Caco-2 (cell line): ENCODE results near the gene ENDOV. TPM values are rescaled to one million over a fixed set of nuclear protein-coding genes. Genes with fewer than 3 reads are reported as not detected.

ENCODE experiments used
- BruUV-seq: library from RNA; stranded (reverse); fragments of 400-500 nt; replicated peaks from 2 replicates; lab custom pipeline; 2021; lab: Mats Ljungman, UMichigan
- CTCF ChIA-PET: fragments of 300-600 bp; sonication (Branson Sonifier 250); formaldehyde crosslinking; loops from one replicate; lab custom pipeline; 2022; ENCODE audit warnings: antibody characterized with exemption; lab: Charles Lee
- POLR2A ChIA-PET: fragments of 300-600 bp; sonication (Branson Sonifier 250); formaldehyde crosslinking; loops from one replicate; lab custom pipeline; 2022; ENCODE audit warnings: antibody characterized with exemption; lab: Charles Lee
- DNase-seq, 2 experiments: peaks; one replicate each; pipeline versions ENCODE4 v3.0.0 to v3.0.0-alpha.2; 2020 to 2022
- H3K27me3 ChIP-seq: replicated peaks from 2 replicates; pipeline ENCODE4 v1.6.0; 2011; ENCODE audit warnings: low read length; ENCODE audit not compliant: control insufficient read depth, insufficient read depth
- H3K36me3 ChIP-seq: 2 replicates; pipeline ENCODE4 v1.5.1; 2011; ENCODE audit warnings: low read length; ENCODE audit not compliant: control insufficient read depth, insufficient read depth
- H3K4me1 ChIP-seq: fragments of 250-450 bp; sonication (Bioruptor Pico); 2 replicates; pipeline ENCODE4 v1.5.1; 2020; ENCODE audit warnings: mild to moderate bottlenecking
- H3K4me3 ChIP-seq: 2 replicates; pipeline ENCODE4 v1.5.1; 2011; ENCODE audit warnings: low read depth, mild to moderate bottlenecking, control low read depth, low read length
- H3K9me3 ChIP-seq: fragments of 250-450 bp; sonication (Bioruptor Pico); 2 replicates; pipeline ENCODE4 v1.5.1; 2020; ENCODE audit warnings: mild to moderate bottlenecking, moderate library complexity
- H3K27ac Mint-ChIP-seq: one replicate; pipeline ENCODE4 v1.8.0; 2022; ENCODE audit warnings: mixed read lengths; ENCODE audit not compliant: unreplicated experiment
- H3K27me3 Mint-ChIP-seq: one replicate; pipeline ENCODE4 v1.8.0; 2022; ENCODE audit warnings: mixed read lengths; ENCODE audit not compliant: insufficient read depth, unreplicated experiment
- H3K36me3 Mint-ChIP-seq: one replicate; pipeline ENCODE4 v1.8.0; 2022; ENCODE audit warnings: mild to moderate bottlenecking, mixed read lengths; ENCODE audit not compliant: insufficient read depth, unreplicated experiment
- H3K4me1 Mint-ChIP-seq: one replicate; pipeline ENCODE4 v1.8.0; 2022; ENCODE audit warnings: low read depth, mixed read lengths; ENCODE audit not compliant: unreplicated experiment
- H3K4me3 Mint-ChIP-seq: one replicate; pipeline ENCODE4 v1.8.0; 2022; ENCODE audit warnings: mild to moderate bottlenecking, moderate library complexity, mixed read lengths; ENCODE audit not compliant: unreplicated experiment
- H3K9me3 Mint-ChIP-seq: one replicate; pipeline ENCODE4 v1.8.0; 2022; ENCODE audit warnings: mixed read lengths; ENCODE audit not compliant: unreplicated experiment
- CTCF ChIP-seq, 2 experiments: fragments of 200-600 bp in 1 of 2; IDR thresholded peaks; 1 replicate in 1 of 2; 2 replicates in 1 of 2; pipeline versions ENCODE4 v1.5.1 to v1.8.0; 2011 to 2022; ENCODE audit warnings: antibody characterized with exemption in 1 of 2, control low read depth in 1 of 2, inconsistent platforms in 1 of 2, low read depth in 1 of 2, low read length in 1 of 2, mild to moderate bottlenecking in 1 of 2, moderate library complexity in 1 of 2; ENCODE audit not compliant: insufficient read depth in 1 of 2, severe bottlenecking in 1 of 2, unreplicated experiment in 1 of 2
- intact Hi-C: fragments of 100-400 bp; cut with micrococcal nuclease; formaldehyde crosslinking; loops from one replicate; pipeline ENCODE4 v1.10.0; 2022; ENCODE audit not compliant: unreplicated experiment
- total RNA-seq: library from RNA; stranded (reverse); gene quantifications from 2 replicates; pipeline ENCODE4 v1.2.3, GENCODE V29; 2022

ENDOV gene
- total RNA-seq, 1 experiment from 2014 or later: 21.5 TPM

- no peak for TF ChIP-seq CTCF (IDR thresholded peaks at IDR 0.05; ENCODE audit: insufficient read depth in 1 of 2, low read depth in 1 of 2, low read length in 1 of 2, severe bottlenecking in 1 of 2, unreplicated experiment in 1 of 2)
- no peak overlapping the region for H3K4me3 Mint-ChIP-seq
- DNase-seq: no peak
- Histone ChIP-seq H3K27me3 (no peaks in the 10 kb centered on the region; the same call in none of the 2 replicates), H3K9me3 (no peaks in the 10 kb centered on the region), H3K4me1 (no peaks in the 10 kb centered on the region), H3K4me3 (no peak overlapping the region), H3K36me3 (no peaks in the 10 kb centered on the region)
- POLR2A ChIA-PET: no interaction called here
- peaks cover 21% of the 10 kb centered on the region for H3K27me3 Mint-ChIP-seq
- H3K9me3 Mint-ChIP-seq: no peaks in the 10 kb centered on the region
- intact Hi-C loops: no loop called here
- no peaks in the 10 kb centered on the region for H3K4me1 Mint-ChIP-seq
- CTCF ChIA-PET: interaction anchor here (0.6 kb wide), 1 partner anchor 181 kb away, joined by 4 read pairs; no protein-coding TSS in a partner anchor
- no TSS peak for BruUV-seq
- H3K27ac Mint-ChIP-seq: no peak overlapping the region
- H3K36me3 Mint-ChIP-seq: no peaks in the 10 kb centered on the region
These were observed 27.3 kb downstream of the ENDOV start for GRCh38 chr17:80442323-80442659.

- Histone ChIP-seq H3K36me3 (no peaks in the 10 kb centered on the region), H3K4me3 (no peak overlapping the region), H3K9me3 (no peaks in the 10 kb centered on the region), H3K4me1 (no peaks in the 10 kb centered on the region), H3K27me3 (no peaks in the 10 kb centered on the region; the same call in none of the 2 replicates)
- H3K4me3 Mint-ChIP-seq: no peak overlapping the region
- no TSS peak for BruUV-seq
- no peaks in the 10 kb centered on the region for H3K9me3 Mint-ChIP-seq
- DNase-seq: no peak
- peaks cover 20% of the 10 kb centered on the region for H3K27me3 Mint-ChIP-seq
- ChIA-PET CTCF (interaction anchor here (0.6 kb wide), 1 partner anchor 181 kb away, joined by 4 read pairs; no protein-coding TSS in a partner anchor), POLR2A (no interaction called here)
- no peak overlapping the region for H3K27ac Mint-ChIP-seq
- no peaks in the 10 kb centered on the region for H3K4me1 Mint-ChIP-seq
- TF ChIP-seq CTCF (IDR thresholded peaks at IDR 0.05; ENCODE audit: insufficient read depth in 1 of 2, low read depth in 1 of 2, low read length in 1 of 2, severe bottlenecking in 1 of 2, unreplicated experiment in 1 of 2): no peak
- intact Hi-C loops: no loop called here
- H3K36me3 Mint-ChIP-seq: no peaks in the 10 kb centered on the region
These were observed 27.8 kb downstream of the ENDOV start for GRCh38 chr17:80442764-80443163.

GRCh38 chr17:80443498-80443897, 28.5 kb downstream of the ENDOV start:
- H3K4me3 Mint-ChIP-seq: no peak overlapping the region
- no peaks in the 10 kb centered on the region for H3K36me3 Mint-ChIP-seq
- BruUV-seq: no TSS peak
- intact Hi-C loops: no loop called here
- Histone ChIP-seq H3K9me3 (no peaks in the 10 kb centered on the region), H3K4me1 (no peaks in the 10 kb centered on the region), H3K4me3 (no peak overlapping the region), H3K27me3 (no peaks in the 10 kb centered on the region; the same call in none of the 2 replicates), H3K36me3 (no peaks in the 10 kb centered on the region)
- no peak for TF ChIP-seq CTCF (IDR thresholded peaks at IDR 0.05; ENCODE audit: insufficient read depth in 1 of 2, low read depth in 1 of 2, low read length in 1 of 2, severe bottlenecking in 1 of 2, unreplicated experiment in 1 of 2)
- H3K4me1 Mint-ChIP-seq: no peaks in the 10 kb centered on the region
- peaks cover 17% of the 10 kb centered on the region for H3K27me3 Mint-ChIP-seq
- no peak overlapping the region for H3K27ac Mint-ChIP-seq
- POLR2A ChIA-PET: no interaction called here
- DNase-seq: no peak
- CTCF ChIA-PET: no interaction called here
- no peaks in the 10 kb centered on the region for H3K9me3 Mint-ChIP-seq
